SK-N-SH (cell line): Measurements from ENCODE around the gene CHL1. TPM values are rescaled to one million over a fixed set of nuclear protein-coding genes. Genes with fewer than 3 reads are reported as not detected.

Experiments used
- CTCF ChIA-PET: fragments of 300-600, 350-600 bp; formaldehyde crosslinking; extraction: SDS; loops from one replicate; lab custom pipeline; 2021; lab: Yijun Ruan, JAX
- POLR2A ChIA-PET: fragments of 350-600 bp; sonication (Branson Sonifier 250); formaldehyde crosslinking; extraction: SDS; loops from one replicate; lab custom pipeline; 2020; ENCODE audit warnings: antibody characterized with exemption, inconsistent platforms; lab: Yijun Ruan, JAX
- DNase-seq: peaks from one replicate; pipeline ENCODE4 v3.0.0; 2012
- H2AFZ ChIP-seq: fragments of 200-600 bp; sonication (generic); 2 replicates; pipeline ENCODE4 v1.8.1; 2016; ENCODE audit warnings: antibody characterized with exemption, mild to moderate bottlenecking, low read depth
- H3F3A ChIP-seq: fragments of 200-600 bp; sonication (generic); replicated peaks from 2 replicates; pipeline ENCODE3; 2016; ENCODE audit warnings: antibody characterized with exemption, mild to moderate bottlenecking; ENCODE audit not compliant: insufficient read depth
- H3K27ac ChIP-seq, 2 experiments: fragments of 200-500 bp in 1 of 2; fragments of 200-600 bp in 1 of 2; sonication (Bioruptor generic) in 1 of 2; sonication (generic), shearing (Covaris generic) in 1 of 2; 2 replicates each; pipeline versions ENCODE4 v1.5.1 to v1.6.1; 2014 to 2016; ENCODE audit warnings: low read depth in 2 of 2, inconsistent platforms in 1 of 2, low read length in 1 of 2, mild to moderate bottlenecking in 1 of 2, mixed read lengths in 1 of 2
- H3K27me3 ChIP-seq: fragments of 200-600 bp; sonication (generic), shearing (Covaris generic); 2 replicates; pipeline ENCODE4 v1.6.1; 2016; ENCODE audit warnings: mixed run types; ENCODE audit not compliant: insufficient read depth
- H3K36me3 ChIP-seq, 2 experiments: fragments of 200-500 bp in 1 of 2; fragments of 200-600 bp in 1 of 2; sonication (Bioruptor generic) in 1 of 2; sonication (generic) in 1 of 2; replicated peaks in 1 of 2; 2 replicates each; pipeline versions ENCODE3 to v1.5.1; 2014 to 2016; ENCODE audit warnings: low read length in 1 of 2, mild to moderate bottlenecking in 1 of 2; ENCODE audit not compliant: insufficient read depth in 2 of 2, control insufficient read depth in 1 of 2
- H3K4me1 ChIP-seq, 2 experiments: fragments of 200-500 bp in 1 of 2; fragments of 200-600 bp in 1 of 2; sonication (Bioruptor generic) in 1 of 2; sonication (generic), shearing (Covaris generic) in 1 of 2; 2 replicates each; pipeline versions ENCODE4 v1.5.1 to v1.6.1; 2014 to 2016; ENCODE audit warnings: low read depth in 1 of 2, low read length in 1 of 2, mixed run types in 1 of 2; ENCODE audit not compliant: insufficient read depth in 2 of 2, control insufficient read depth in 1 of 2
- H3K4me2 ChIP-seq: fragments of 200-600 bp; sonication (generic), shearing (Covaris generic); 2 replicates; pipeline ENCODE4 v1.6.1; 2017; ENCODE audit warnings: mixed run types
- H3K4me3 ChIP-seq, 2 experiments: fragments of 200-500 bp in 1 of 2; fragments of 200-600 bp in 1 of 2; sonication (Bioruptor generic) in 1 of 2; sonication (generic), shearing (Covaris generic) in 1 of 2; 2 replicates each; pipeline versions ENCODE4 v1.5.1 to v1.8.1; 2014 to 2016; ENCODE audit warnings: low read depth in 2 of 2, inconsistent platforms in 1 of 2, low read length in 1 of 2, mild to moderate bottlenecking in 1 of 2, mixed read lengths in 1 of 2, moderate library complexity in 1 of 2
- H3K79me2 ChIP-seq: fragments of 200-600 bp; sonication (generic); 2 replicates; pipeline ENCODE4 v1.8.1; 2017; ENCODE audit warnings: mild to moderate bottlenecking; ENCODE audit not compliant: insufficient read depth
- H3K9ac ChIP-seq: fragments of 200-600 bp; sonication (generic); 2 replicates; pipeline ENCODE4 v1.6.1; 2017; ENCODE audit warnings: mixed run types
- H3K9me2 ChIP-seq: fragments of 200-600 bp; sonication (generic); 2 replicates; pipeline ENCODE4 v1.6.1; 2017; ENCODE audit warnings: mixed run types
- H3K9me3 ChIP-seq: fragments of 200-600 bp; sonication (generic); 2 replicates; pipeline ENCODE4 v1.6.1; 2017; ENCODE audit warnings: mixed run types, mild to moderate bottlenecking, moderate library complexity
- H4K20me1 ChIP-seq: fragments of 200-600 bp; sonication (generic); 2 replicates; pipeline ENCODE4 v1.6.1; 2017; ENCODE audit warnings: mild to moderate bottlenecking, mixed run types; ENCODE audit not compliant: insufficient read depth
- CHD2 ChIP-seq: fragments of 150-350 bp; IDR thresholded peaks from 2 replicates; pipeline ENCODE4 v1.6.1; 2018; ENCODE audit warnings: low read length; ENCODE audit not compliant: partially characterized antibody
- CTCF ChIP-seq: fragments of 200-600 bp; sonication (generic); IDR thresholded peaks from 2 replicates; pipeline ENCODE4 v1.6.1; 2017; ENCODE audit warnings: antibody characterized with exemption, mild to moderate bottlenecking, moderate library complexity
- EZH2phosphoT487 ChIP-seq: fragments of 200-600 bp; sonication (generic); IDR thresholded peaks from 2 replicates; pipeline ENCODE4 v1.6.1; 2017; ENCODE audit warnings: low read depth, mixed run types, mild to moderate bottlenecking, antibody characterized with exemption, moderate library complexity, borderline replicate concordance
- FOSL2 ChIP-seq: IDR thresholded peaks from 2 replicates; pipeline ENCODE4 v1.4.0; 2012; ENCODE audit warnings: low read depth, mild to moderate bottlenecking, moderate library complexity, borderline replicate concordance
- FOXM1 ChIP-seq: IDR thresholded peaks from 2 replicates; pipeline ENCODE4 v1.4.0; 2012; ENCODE audit warnings: low read depth, mild to moderate bottlenecking
- GABPA ChIP-seq: IDR thresholded peaks from 2 replicates; pipeline ENCODE4 v1.4.0; 2012; ENCODE audit warnings: low read depth, mild to moderate bottlenecking
- JUND ChIP-seq: IDR thresholded peaks from 2 replicates; pipeline ENCODE4 v1.4.0; 2012
- MAX ChIP-seq: IDR thresholded peaks from 2 replicates; pipeline ENCODE4 v1.4.0; 2012; ENCODE audit warnings: low read depth
- MEF2A ChIP-seq: IDR thresholded peaks from 2 replicates; pipeline ENCODE4 v1.4.0; 2012; ENCODE audit warnings: low read depth, borderline replicate concordance
- RAD21 ChIP-seq: IDR thresholded peaks from 2 replicates; pipeline ENCODE4 v1.6.1; 2012; ENCODE audit warnings: mild to moderate bottlenecking, low read length
- REST ChIP-seq: IDR thresholded peaks from 2 replicates; pipeline ENCODE4 v1.6.1; 2012; ENCODE audit warnings: mild to moderate bottlenecking, low read depth, low read length, moderate library complexity
- RFX5 ChIP-seq: IDR thresholded peaks from 2 replicates; pipeline ENCODE4 v1.6.1; 2012; ENCODE audit warnings: mild to moderate bottlenecking, improper control_type of control experiment, low read length
- SIN3A ChIP-seq: IDR thresholded peaks from 2 replicates; pipeline ENCODE4 v1.6.1; 2012; ENCODE audit warnings: low read depth, mild to moderate bottlenecking, low read length, moderate library complexity, borderline replicate concordance
- TAF1 ChIP-seq: IDR thresholded peaks from 2 replicates; pipeline ENCODE4 v1.6.1; 2012; ENCODE audit warnings: low read depth, mild to moderate bottlenecking, low read length, moderate library complexity, borderline replicate concordance
- USF1 ChIP-seq: IDR thresholded peaks from 2 replicates; pipeline ENCODE4 v1.4.0; 2012; ENCODE audit warnings: low read depth, borderline replicate concordance
- USF2 ChIP-seq: fragments of 150-350 bp; IDR thresholded peaks from 2 replicates; pipeline ENCODE4 v1.6.1; 2017; ENCODE audit warnings: antibody characterized with exemption, low read length, low read depth, borderline replicate concordance
- YY1 ChIP-seq: IDR thresholded peaks from 2 replicates; pipeline ENCODE4 v1.4.0; 2012; ENCODE audit warnings: low read depth, mild to moderate bottlenecking
- ZBTB33 ChIP-seq: IDR thresholded peaks from 2 replicates; pipeline ENCODE4 v1.4.0; 2012; ENCODE audit warnings: low read depth, borderline replicate concordance
- WGBS: methylation state at CpG from one replicate; pipeline ENCODE4 v1.1.6; 2017; ENCODE audit warnings: low lambda C conversion rate; 5-methylcytosine and 5-hydroxymethylcytosine counted together
- polyA plus RNA-seq, 3 experiments: library from polyadenylated mRNA; depleted of rRNA; stranded (reverse); fragments of >200 nt; gene quantifications; 2 replicates each; pipeline ENCODE4 v1.2.3, GENCODE V29; 2012

The CHL1 gene
- polyA plus RNA-seq, 1 of the 3 experiments (the other 2 are of a cell fraction) = not detected

GRCh38 chr3:436053-436452, 239.5 kb downstream of the CHL1 start (continued):
- TF ChIP-seq CTCF (no peak), YY1 (no peak), TAF1 (no peak)

GRCh38 chr3:440826-441225, 244.3 kb downstream of the CHL1 start:
- no peak overlapping the region for H3K4me2 ChIP-seq
- H3K9me3 ChIP-seq = no peaks in the 10 kb centered on the region
- H3K9me2 ChIP-seq = no peaks in the 10 kb centered on the region
- H3K4me3 ChIP-seq = no peak overlapping the region
- H3K79me2 ChIP-seq = no peaks in the 10 kb centered on the region
- H3K36me3 ChIP-seq = no peaks in the 10 kb centered on the region
- H3K9ac ChIP-seq = no peak overlapping the region
- H3K27ac ChIP-seq = no peak overlapping the region
- TF ChIP-seq RFX5 = no peak
- TF ChIP-seq YY1 = no peak
- TF ChIP-seq GABPA = no peak
- TF ChIP-seq FOXM1 = no peak
- no peak for TF ChIP-seq REST
- no peak for TF ChIP-seq RAD21
- no peak for TF ChIP-seq FOSL2
- TF ChIP-seq USF2 = no peak
- TF ChIP-seq JUND = no peak
- no peak for TF ChIP-seq MAX
- TF ChIP-seq CHD2 = no peak
- TF ChIP-seq TAF1 = no peak
- TF ChIP-seq SIN3A = no peak
- TF ChIP-seq ZBTB33 = no peak
- no peak for TF ChIP-seq MEF2A
- no peak for TF ChIP-seq USF1
- TF ChIP-seq EZH2phosphoT487 = no peak
- 30% methylated on average over 5 of the region's 5 CpGs for WGBS
- CTCF ChIA-PET = no interaction called here
- no peaks in the 10 kb centered on the region for H3F3A ChIP-seq
- H4K20me1 ChIP-seq = no peaks in the 10 kb centered on the region
- no peak for DNase-seq
- H2AFZ ChIP-seq = no peak overlapping the region
- no peaks in the 10 kb centered on the region for H3K4me1 ChIP-seq
- H3K27me3 ChIP-seq = no peaks in the 10 kb centered on the region
- POLR2A ChIA-PET = no interaction called here
